H9 (cell line): ENCODE data around the gene RCAN1. TPM values are rescaled to one million over a fixed set of nuclear protein-coding genes. Genes with fewer than 3 reads are reported as not detected.

Experiments
- DNase-seq: peaks from one replicate; pipeline ENCODE4 v3.0.0-alpha.2; 2017
- H2AFZ ChIP-seq: one replicate; pipeline ENCODE4 v1.6.1; 2013; ENCODE audit warnings: mild to moderate bottlenecking, low read length, control low read depth, moderate library complexity
- H2AK5ac ChIP-seq: 2 replicates; pipeline ENCODE4 v1.6.1; 2013; ENCODE audit warnings: low read length, control low read depth, mixed read lengths; ENCODE audit not compliant: insufficient read length
- H2BK120ac ChIP-seq: one replicate; pipeline ENCODE4 v1.6.1; 2013; ENCODE audit warnings: low read depth, mild to moderate bottlenecking, low read length, control low read depth, inconsistent platforms; ENCODE audit not compliant: poor library complexity, severe bottlenecking
- H2BK12ac ChIP-seq: 2 replicates; pipeline ENCODE4 v1.6.1; 2013; ENCODE audit warnings: low read length, control low read depth, mixed read lengths, low read depth; ENCODE audit not compliant: insufficient read length
- H2BK15ac ChIP-seq: 2 replicates; pipeline ENCODE4 v1.6.1; 2013; ENCODE audit warnings: low read depth, low read length, control low read depth
- H2BK20ac ChIP-seq: one replicate; pipeline ENCODE4 v1.6.1; 2013; ENCODE audit warnings: low read depth, mild to moderate bottlenecking, low read length, control low read depth, inconsistent platforms; ENCODE audit not compliant: poor library complexity, severe bottlenecking
- H2BK5ac ChIP-seq: 2 replicates; pipeline ENCODE4 v1.6.1; 2013; ENCODE audit warnings: low read length, control low read depth, mixed read lengths; ENCODE audit not compliant: insufficient read length
- H3K14ac ChIP-seq: 2 replicates; pipeline ENCODE4 v1.6.1; 2013; ENCODE audit warnings: low read length, control low read depth; ENCODE audit not compliant: insufficient read depth
- H3K18ac ChIP-seq: 2 replicates; pipeline ENCODE4 v1.6.1; 2013; ENCODE audit warnings: low read depth, mild to moderate bottlenecking, mixed read lengths, low read length, control low read depth; ENCODE audit not compliant: insufficient read length
- H3K23ac ChIP-seq: 2 replicates; pipeline ENCODE4 v1.6.1; 2013; ENCODE audit warnings: low read length, control low read depth, mixed read lengths, low read depth; ENCODE audit not compliant: insufficient read length
- H3K23me2 ChIP-seq: 2 replicates; pipeline ENCODE4 v1.6.1; 2013; ENCODE audit warnings: low read depth, mild to moderate bottlenecking, mixed read lengths, low read length, control low read depth; ENCODE audit not compliant: insufficient read length, poor library complexity, severe bottlenecking
- H3K27ac ChIP-seq: 2 replicates; pipeline ENCODE4 v1.5.1; 2013; ENCODE audit warnings: low read length, control low read depth, mixed read lengths, low read depth; ENCODE audit not compliant: insufficient read length
- H3K27me3 ChIP-seq: 2 replicates; pipeline ENCODE4 v1.6.1; 2013; ENCODE audit warnings: low read length, control low read depth, inconsistent platforms; ENCODE audit not compliant: insufficient read depth
- H3K4ac ChIP-seq: 2 replicates; pipeline ENCODE4 v1.6.1; 2013; ENCODE audit warnings: low read depth, mild to moderate bottlenecking, control low read depth, inconsistent platforms, low read length, moderate library complexity
- H3K4me1 ChIP-seq: 2 replicates; pipeline ENCODE4 v1.6.1; 2013; ENCODE audit warnings: low read length, control low read depth, inconsistent platforms; ENCODE audit not compliant: insufficient read depth
- H3K4me2 ChIP-seq: 2 replicates; pipeline ENCODE4 v1.6.1; 2013; ENCODE audit warnings: low read length, control low read depth, mixed read lengths; ENCODE audit not compliant: insufficient read length, insufficient read depth
- H3K56ac ChIP-seq: 2 replicates; pipeline ENCODE4 v1.6.1; 2013; ENCODE audit warnings: low read depth, mild to moderate bottlenecking, mixed read lengths, low read length, control low read depth; ENCODE audit not compliant: insufficient read length
- H3K79me1 ChIP-seq: 2 replicates; pipeline ENCODE4 v1.6.1; 2013; ENCODE audit warnings: low read depth, mild to moderate bottlenecking, moderate library complexity, low read length, control low read depth, inconsistent platforms; ENCODE audit not compliant: insufficient read depth, poor library complexity, severe bottlenecking
- H3K79me2 ChIP-seq: 2 replicates; pipeline ENCODE4 v1.6.1; 2013; ENCODE audit warnings: low read length, control low read depth, inconsistent platforms; ENCODE audit not compliant: insufficient read depth
- H3K9ac ChIP-seq: 2 replicates; pipeline ENCODE4 v1.6.1; 2013; ENCODE audit warnings: low read length, control low read depth, mixed read lengths; ENCODE audit not compliant: insufficient read length; ENCODE audit errors: extremely low read depth
- H3K9me3 ChIP-seq: one replicate; pipeline ENCODE4 v1.6.1; 2013; ENCODE audit warnings: low read depth, low read length, inconsistent platforms; ENCODE audit not compliant: control insufficient read depth
- H3T11ph ChIP-seq: one replicate; pipeline ENCODE4 v1.6.1; 2013; ENCODE audit warnings: mild to moderate bottlenecking, low read length, control low read depth, inconsistent platforms
- H4K20me1 ChIP-seq: one replicate; pipeline ENCODE4 v1.6.1; 2013; ENCODE audit not compliant: control insufficient read depth, insufficient read length, insufficient read depth
- H4K5ac ChIP-seq: 2 replicates; pipeline ENCODE4 v1.6.1; 2013; ENCODE audit warnings: low read depth, mild to moderate bottlenecking, mixed read lengths, low read length, control low read depth; ENCODE audit not compliant: insufficient read length
- H4K8ac ChIP-seq: replicated peaks from 2 replicates; pipeline ENCODE4 v1.6.1; 2013; ENCODE audit warnings: low read length, control low read depth, mixed read lengths, low read depth; ENCODE audit not compliant: insufficient read length
- H4K91ac ChIP-seq: 2 replicates; pipeline ENCODE4 v1.6.1; 2013; ENCODE audit warnings: low read depth, mild to moderate bottlenecking, moderate library complexity, mixed read lengths, low read length, control low read depth; ENCODE audit not compliant: insufficient read length
- H3K27ac Mint-ChIP-seq, 3 experiments: 2 replicates in 2 of 3; 3 replicates in 1 of 3; pipeline ENCODE4 v1.8.0; 2020 to 2021; ENCODE audit warnings: mixed read lengths in 3 of 3, mild to moderate bottlenecking in 1 of 3, moderate library complexity in 1 of 3
- H3K27me3 Mint-ChIP-seq: 2 replicates; pipeline ENCODE4 v1.8.0; 2021; ENCODE audit warnings: low read depth, mild to moderate bottlenecking, moderate library complexity, mixed read lengths
- H3K36me3 Mint-ChIP-seq, 3 experiments: 2 replicates in 2 of 3; 3 replicates in 1 of 3; pipeline ENCODE4 v1.8.0; 2020 to 2021; ENCODE audit warnings: low read depth in 3 of 3, mixed read lengths in 3 of 3; ENCODE audit not compliant: insufficient read depth in 1 of 3
- H3K4me1 Mint-ChIP-seq, 2 experiments: 2 replicates each; pipeline ENCODE4 v1.8.0; 2020; ENCODE audit warnings: mixed read lengths in 2 of 2
- H3K4me3 Mint-ChIP-seq, 2 experiments: 2 replicates in 1 of 2; 3 replicates in 1 of 2; pipeline ENCODE4 v1.8.0; 2020 to 2021; ENCODE audit warnings: mild to moderate bottlenecking in 2 of 2, mixed read lengths in 2 of 2, moderate library complexity in 1 of 2
- H3K9me3 Mint-ChIP-seq, 2 experiments: 2 replicates in 1 of 2; 3 replicates in 1 of 2; pipeline ENCODE4 v1.8.0; 2020; ENCODE audit warnings: mild to moderate bottlenecking in 2 of 2, mixed read lengths in 2 of 2, moderate library complexity in 1 of 2
- CTCF ChIP-seq: fragments of 200-600 bp; sonication (generic); conservative IDR thresholded peaks from 3 replicates; pipeline ENCODE4 v1.8.0; 2021; ENCODE audit warnings: antibody characterized with exemption, mild to moderate bottlenecking
- WGBS: extraction: QIAGEN DNeasy Blood & Tissue Kit; methylation state at CpG from one replicate; pipeline ENCODE4 v1.1.7; 2013; ENCODE audit warnings: missing lambda C conversion rate, low lambda C conversion rate, mixed read lengths; ENCODE audit not compliant: insufficient read length; ENCODE audit errors: extremely low coverage; 5-methylcytosine and 5-hydroxymethylcytosine counted together
- total RNA-seq: library from RNA; stranded (reverse); gene quantifications from 2 replicates; pipeline ENCODE4 v1.2.1, GENCODE V29; 2021

Gene RCAN1
- total RNA-seq, 1 experiment from 2014 or later, result 7.0 TPM

GRCh38 chr21:34519694-34520093, 95.2 kb downstream of the RCAN1 start:
- H4K8ac ChIP-seq, result no peak overlapping the region
- no peaks in the 10 kb centered on the region for H3K79me2 ChIP-seq
- no peak overlapping the region for H2BK5ac ChIP-seq
- Mint-ChIP-seq H3K27me3 (no peaks in the 10 kb centered on the region; the same call in 1 of the 2 replicates), H3K27ac (no peak overlapping the region; a peak in 1 of 7 replicates), H3K9me3 (no peaks in the 10 kb centered on the region; a peak in 1 of 5 replicates), H3K4me3 (no peak overlapping the region), H3K36me3 (no peaks in the 10 kb centered on the region), H3K4me1 (peaks cover 46 to 55% of the 10 kb centered on the region in 2 experiments)
- H3K56ac ChIP-seq, result no peak overlapping the region
- H3K9ac ChIP-seq, result no peak overlapping the region
- H2AFZ ChIP-seq, result no peak overlapping the region
- no peak overlapping the region for H4K91ac ChIP-seq
- peaks cover 4% of the 10 kb centered on the region for H3K4me1 ChIP-seq
- no peaks in the 10 kb centered on the region for H3K79me1 ChIP-seq
- DNase-seq, result no peak
- no peak overlapping the region for H3K23ac ChIP-seq
- H4K5ac ChIP-seq, result no peak overlapping the region
- no peaks in the 10 kb centered on the region for H3K23me2 ChIP-seq
- H2BK15ac ChIP-seq, result no peak overlapping the region
- no CpG with 5 or more reads among the region's 8 CpGs for WGBS
- H3K4ac ChIP-seq, result no peak overlapping the region
- no peak overlapping the region for H3K27ac ChIP-seq
- no peak overlapping the region for H2AK5ac ChIP-seq
- H3K27me3 ChIP-seq, result no peaks in the 10 kb centered on the region
- no peak overlapping the region for H2BK120ac ChIP-seq
- H3K9me3 ChIP-seq, result no peaks in the 10 kb centered on the region
- H4K20me1 ChIP-seq, result no peaks in the 10 kb centered on the region
- no peak overlapping the region for H3K14ac ChIP-seq
- H2BK12ac ChIP-seq, result no peak overlapping the region
- H3T11ph ChIP-seq, result no peak overlapping the region
- no peak for TF ChIP-seq CTCF
- no peak overlapping the region for H2BK20ac ChIP-seq
- no peak overlapping the region for H3K18ac ChIP-seq
- no peak overlapping the region for H3K4me2 ChIP-seq
